ENCODE data around the gene DDX42. TPM values are rescaled to one million over a fixed set of nuclear protein-coding genes. Genes with fewer than 3 reads are reported as not detected.

DDX42 gene
- total and polyA plus RNA-seq, 2 of the 13 experiments (the other 11 are each of a cell fraction or from before 2014, with no cell fraction given): 87.2 to 92.9 TPM

DNA sequence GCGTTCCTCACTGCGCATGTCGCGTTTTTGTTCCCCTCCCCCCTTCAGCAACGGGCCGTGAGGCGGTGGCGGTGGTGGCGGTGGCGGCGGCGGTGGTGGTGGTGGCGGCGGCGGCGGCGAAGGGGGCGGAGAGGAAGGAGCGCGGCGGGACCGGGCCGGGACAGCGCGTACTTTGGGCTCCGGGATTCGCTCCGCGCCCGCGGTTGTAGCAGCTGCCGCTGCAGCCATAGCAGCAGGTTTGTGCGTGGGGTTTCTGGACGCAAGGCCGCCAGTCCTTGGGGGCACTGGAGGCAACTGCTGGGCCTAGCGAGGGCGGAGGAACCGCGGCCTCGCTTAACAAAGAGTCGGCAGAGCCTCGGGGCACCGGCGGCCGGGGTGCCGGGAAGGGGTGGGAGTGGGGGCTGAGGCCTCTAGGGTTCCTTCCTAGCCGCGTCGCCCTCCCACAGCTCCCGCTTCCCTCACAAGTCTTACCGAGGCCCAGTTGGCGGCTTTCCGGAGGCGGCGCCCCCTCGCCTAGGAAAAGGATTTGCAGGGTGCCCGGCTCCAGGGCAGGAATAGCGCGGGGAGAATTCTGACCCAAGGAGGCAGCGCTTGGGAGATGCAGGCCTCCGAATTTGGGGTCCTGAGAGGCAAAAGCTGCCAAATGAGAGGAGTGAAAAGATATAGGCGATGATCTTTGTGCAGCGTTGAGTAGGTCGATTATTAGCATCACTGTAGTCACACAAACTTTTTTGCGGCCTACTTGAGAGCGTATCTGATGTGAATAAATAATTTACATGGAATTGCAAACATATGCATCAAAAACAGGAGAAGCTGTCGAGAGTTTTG, at the start of gene DDX42 (continued):
- TF ChIP-seq, protein P1, sequence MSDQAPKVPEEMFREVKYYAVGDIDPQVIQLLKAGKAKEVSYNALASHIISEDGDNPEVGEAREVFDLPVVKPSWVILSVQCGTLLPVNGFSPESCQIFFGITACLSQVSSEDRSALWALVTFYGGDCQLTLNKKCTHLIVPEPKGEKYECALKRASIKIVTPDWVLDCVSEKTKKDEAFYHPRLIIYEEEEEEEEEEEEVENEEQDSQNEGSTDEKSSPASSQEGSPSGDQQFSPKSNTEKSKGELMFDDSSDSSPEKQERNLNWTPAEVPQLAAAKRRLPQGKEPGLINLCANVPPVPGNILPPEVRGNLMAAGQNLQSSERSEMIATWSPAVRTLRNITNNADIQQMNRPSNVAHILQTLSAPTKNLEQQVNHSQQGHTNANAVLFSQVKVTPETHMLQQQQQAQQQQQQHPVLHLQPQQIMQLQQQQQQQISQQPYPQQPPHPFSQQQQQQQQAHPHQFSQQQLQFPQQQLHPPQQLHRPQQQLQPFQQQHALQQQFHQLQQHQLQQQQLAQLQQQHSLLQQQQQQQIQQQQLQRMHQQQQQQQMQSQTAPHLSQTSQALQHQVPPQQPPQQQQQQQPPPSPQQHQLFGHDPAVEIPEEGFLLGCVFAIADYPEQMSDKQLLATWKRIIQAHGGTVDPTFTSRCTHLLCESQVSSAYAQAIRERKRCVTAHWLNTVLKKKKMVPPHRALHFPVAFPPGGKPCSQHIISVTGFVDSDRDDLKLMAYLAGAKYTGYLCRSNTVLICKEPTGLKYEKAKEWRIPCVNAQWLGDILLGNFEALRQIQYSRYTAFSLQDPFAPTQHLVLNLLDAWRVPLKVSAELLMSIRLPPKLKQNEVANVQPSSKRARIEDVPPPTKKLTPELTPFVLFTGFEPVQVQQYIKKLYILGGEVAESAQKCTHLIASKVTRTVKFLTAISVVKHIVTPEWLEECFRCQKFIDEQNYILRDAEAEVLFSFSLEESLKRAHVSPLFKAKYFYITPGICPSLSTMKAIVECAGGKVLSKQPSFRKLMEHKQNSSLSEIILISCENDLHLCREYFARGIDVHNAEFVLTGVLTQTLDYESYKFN (CRISPR knock-in tag; conservative IDR thresholded peaks at IDR 0.05): no peak
- TF ChIP-seq, protein P2, sequence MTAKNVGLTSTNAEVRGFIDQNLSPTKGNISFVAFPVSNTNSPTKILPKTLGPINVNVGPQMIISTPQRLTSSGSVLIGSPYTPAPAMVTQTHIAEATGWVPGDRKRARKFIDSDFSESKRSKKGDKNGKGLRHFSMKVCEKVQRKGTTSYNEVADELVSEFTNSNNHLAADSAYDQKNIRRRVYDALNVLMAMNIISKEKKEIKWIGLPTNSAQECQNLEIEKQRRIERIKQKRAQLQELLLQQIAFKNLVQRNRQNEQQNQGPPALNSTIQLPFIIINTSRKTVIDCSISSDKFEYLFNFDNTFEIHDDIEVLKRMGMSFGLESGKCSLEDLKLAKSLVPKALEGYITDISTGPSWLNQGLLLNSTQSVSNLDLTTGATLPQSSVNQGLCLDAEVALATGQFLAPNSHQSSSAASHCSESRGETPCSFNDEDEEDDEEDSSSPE (CRISPR knock-in tag; IDR thresholded peaks at IDR 0.05): no peak
- TF ChIP-seq ZKSCAN8 (CRISPR knock-in tag; IDR thresholded peaks at IDR 0.05; ENCODE audit: borderline replicate concordance) (0 out of 2 replicates have a peak, but pooled peaks have one; percentile 19), SPEN (CRISPR knock-in tag; IDR thresholded peaks at IDR 0.05; ENCODE audit: low read depth) (peak; percentile 51; the same call in 1 of the 2 replicates), TAF1 (CRISPR knock-in tag; IDR thresholded peaks at IDR 0.05) (peak; percentile 71), TOPORS (CRISPR knock-in tag; IDR thresholded peaks at IDR 0.05) (peak; percentile 73), SYNCRIP (IDR thresholded peaks at IDR 0.05; ENCODE audit: insufficient read depth, low read depth, low read length) (no peak), REL (CRISPR knock-in tag; conservative IDR thresholded peaks at IDR 0.05) (peak; percentile 56), PRMT3 (CRISPR knock-in tag; IDR thresholded peaks at IDR 0.05; ENCODE audit: borderline replicate concordance, low read depth) (no peak), TBX2 (CRISPR knock-in tag; IDR thresholded peaks at IDR 0.05; ENCODE audit: borderline replicate concordance) (peak; percentile 38; the same call in 1 of the 2 replicates), RFXANK (CRISPR knock-in tag; IDR thresholded peaks at IDR 0.05) (no peak), PCBP1 (IDR thresholded peaks at IDR 0.05; ENCODE audit: borderline replicate concordance, low read depth, low read length) (no peak), ZNF543 (CRISPR knock-in tag; IDR thresholded peaks at IDR 0.05) (no peak), SNRNP70 (IDR thresholded peaks at IDR 0.05; ENCODE audit: low read depth, low read length) (no peak), ZNF775 (CRISPR knock-in tag; IDR thresholded peaks at IDR 0.05; ENCODE audit: borderline replicate concordance) (no peak; the same call in 1 of the 2 replicates), SAP130 (CRISPR knock-in tag; IDR thresholded peaks at IDR 0.05; ENCODE audit: low read depth) (peak; percentile 58), ARID2 (CRISPR knock-in tag; IDR thresholded peaks at IDR 0.05; ENCODE audit: borderline replicate concordance) (peak; percentile 99), RORA (CRISPR knock-in tag; IDR thresholded peaks at IDR 0.05) (no peak), KLF9 (CRISPR knock-in tag; IDR thresholded peaks at IDR 0.05; ENCODE audit: low read depth) (no peak)
- TF ChIP-seq, protein P3, sequence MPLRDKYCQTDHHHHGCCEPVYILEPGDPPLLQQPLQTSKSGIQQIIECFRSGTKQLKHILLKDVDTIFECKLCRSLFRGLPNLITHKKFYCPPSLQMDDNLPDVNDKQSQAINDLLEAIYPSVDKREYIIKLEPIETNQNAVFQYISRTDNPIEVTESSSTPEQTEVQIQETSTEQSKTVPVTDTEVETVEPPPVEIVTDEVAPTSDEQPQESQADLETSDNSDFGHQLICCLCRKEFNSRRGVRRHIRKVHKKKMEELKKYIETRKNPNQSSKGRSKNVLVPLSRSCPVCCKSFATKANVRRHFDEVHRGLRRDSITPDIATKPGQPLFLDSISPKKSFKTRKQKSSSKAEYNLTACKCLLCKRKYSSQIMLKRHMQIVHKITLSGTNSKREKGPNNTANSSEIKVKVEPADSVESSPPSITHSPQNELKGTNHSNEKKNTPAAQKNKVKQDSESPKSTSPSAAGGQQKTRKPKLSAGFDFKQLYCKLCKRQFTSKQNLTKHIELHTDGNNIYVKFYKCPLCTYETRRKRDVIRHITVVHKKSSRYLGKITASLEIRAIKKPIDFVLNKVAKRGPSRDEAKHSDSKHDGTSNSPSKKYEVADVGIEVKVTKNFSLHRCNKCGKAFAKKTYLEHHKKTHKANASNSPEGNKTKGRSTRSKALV (CRISPR knock-in tag; IDR thresholded peaks at IDR 0.05): no peak
- TF ChIP-seq, protein P4, sequence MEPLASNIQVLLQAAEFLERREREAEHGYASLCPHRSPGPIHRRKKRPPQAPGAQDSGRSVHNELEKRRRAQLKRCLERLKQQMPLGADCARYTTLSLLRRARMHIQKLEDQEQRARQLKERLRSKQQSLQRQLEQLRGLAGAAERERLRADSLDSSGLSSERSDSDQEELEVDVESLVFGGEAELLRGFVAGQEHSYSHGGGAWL (CRISPR knock-in tag; IDR thresholded peaks at IDR 0.05): no peak
- TF ChIP-seq, protein P5, sequence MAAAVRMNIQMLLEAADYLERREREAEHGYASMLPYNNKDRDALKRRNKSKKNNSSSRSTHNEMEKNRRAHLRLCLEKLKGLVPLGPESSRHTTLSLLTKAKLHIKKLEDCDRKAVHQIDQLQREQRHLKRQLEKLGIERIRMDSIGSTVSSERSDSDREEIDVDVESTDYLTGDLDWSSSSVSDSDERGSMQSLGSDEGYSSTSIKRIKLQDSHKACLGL (CRISPR knock-in tag; IDR thresholded peaks at IDR 0.05): no peak; the same call in 1 of the 2 replicates
